RWPE2 (cell line): Measurements from ENCODE around the gene TCEA2.

Source experiments
- ATAC-seq: fragments of 200-7000 bp; cut with Tn5 transposase; 3 replicates; pipeline ENCODE4 v1.9.1; 2021; ENCODE audit warnings: low read depth
- DNase-seq: peaks from one replicate; pipeline ENCODE4 v3.0.0-alpha.2; 2020; ENCODE audit warnings: low spot score
- H3K27ac ChIP-seq: fragments of 450-650 bp; 2 replicates; pipeline ENCODE4 v1.5.1; 2017; ENCODE audit warnings: mild to moderate bottlenecking; ENCODE audit not compliant: poor library complexity, severe bottlenecking
- H3K27me3 ChIP-seq: fragments of 250-450 bp; sonication (Bioruptor Pico); 2 replicates; pipeline ENCODE4 v1.5.1; 2021; ENCODE audit warnings: mild to moderate bottlenecking, moderate library complexity; ENCODE audit not compliant: insufficient read depth, poor library complexity, severe bottlenecking
- H3K36me3 ChIP-seq: fragments of 250-450 bp; sonication (Bioruptor Pico); 2 replicates; pipeline ENCODE4 v1.5.1; 2020; ENCODE audit warnings: low read depth, mild to moderate bottlenecking, moderate library complexity
- H3K4me1 ChIP-seq: fragments of 250-450 bp; sonication (Bioruptor Pico); 2 replicates; pipeline ENCODE4 v1.5.1; 2021; ENCODE audit warnings: mild to moderate bottlenecking, moderate library complexity; ENCODE audit not compliant: insufficient read depth, poor library complexity, severe bottlenecking
- H3K4me3 ChIP-seq: fragments of 250-450 bp; sonication (Bioruptor Pico); 2 replicates; pipeline ENCODE4 v1.5.1; 2021; ENCODE audit warnings: mild to moderate bottlenecking, moderate library complexity; ENCODE audit not compliant: severe bottlenecking
- H3K9me3 ChIP-seq: fragments of 250-450 bp; sonication (Bioruptor Pico); 2 replicates; pipeline ENCODE4 v1.5.1; 2021; ENCODE audit warnings: mild to moderate bottlenecking, moderate library complexity; ENCODE audit not compliant: severe bottlenecking
- CTCF ChIP-seq: fragments of 450-650 bp; IDR thresholded peaks from one replicate; pipeline ENCODE4 v1.5.1; 2017; ENCODE audit warnings: mild to moderate bottlenecking, moderate library complexity; ENCODE audit not compliant: poor library complexity, severe bottlenecking

TCEA2 gene

GRCh38 chr20:64055396-64055892, 7.6 kb upstream of the TCEA2 start:
- Histone ChIP-seq H3K4me3 (no peak overlapping the region), H3K27ac (no peak overlapping the region), H3K27me3 (peaks cover 12% of the 10 kb centered on the region), H3K4me1 (no peaks in the 10 kb centered on the region), H3K36me3 (no peaks in the 10 kb centered on the region), H3K9me3 (no peaks in the 10 kb centered on the region)
- DNase-seq = no peak
- no peak for TF ChIP-seq CTCF
- ATAC-seq = no peak

- DNase-seq (no peak), ATAC-seq (no peak)
- Histone ChIP-seq H3K36me3 (no peaks in the 10 kb centered on the region), H3K4me1 (no peaks in the 10 kb centered on the region), H3K4me3 (no peak overlapping the region), H3K27ac (no peak overlapping the region), H3K9me3 (no peaks in the 10 kb centered on the region), H3K27me3 (peaks cover 6% of the 10 kb centered on the region)
- no peak for TF ChIP-seq CTCF
Observed at GRCh38 chr20:64055893-64056638, 6.9 kb upstream of the TCEA2 start.

- Histone ChIP-seq H3K36me3 (no peaks in the 10 kb centered on the region), H3K27me3 (peaks cover under 1% of the 10 kb centered on the region), H3K9me3 (no peaks in the 10 kb centered on the region), H3K27ac (no peak overlapping the region), H3K4me3 (no peak overlapping the region), H3K4me1 (no peaks in the 10 kb centered on the region)
- DNase-seq (peak; percentile 81), ATAC-seq (no peak)
- no peak for TF ChIP-seq CTCF
Observed at GRCh38 chr20:64056639-64056888, 6.4 kb upstream of the TCEA2 start.

- Histone ChIP-seq H3K4me3 (no peak overlapping the region), H3K4me1 (no peaks in the 10 kb centered on the region), H3K27me3 (no peaks in the 10 kb centered on the region), H3K27ac (no peak overlapping the region), H3K36me3 (no peaks in the 10 kb centered on the region), H3K9me3 (no peaks in the 10 kb centered on the region)
- no peak for ATAC-seq
- DNase-seq = peak; percentile 82
- TF ChIP-seq CTCF = no peak
Observed at GRCh38 chr20:64056889-64057627, 5.9 kb upstream of the TCEA2 start.
